SK-N-SH (cell line): ENCODE data around the gene RAB27B. TPM values are rescaled to one million over a fixed set of nuclear protein-coding genes. Genes with fewer than 3 reads are reported as not detected.

Experiments
- CTCF ChIA-PET: fragments of 300-600, 350-600 bp; formaldehyde crosslinking; extraction: SDS; loops from one replicate; lab custom pipeline; 2021; lab: Yijun Ruan, JAX
- POLR2A ChIA-PET: fragments of 350-600 bp; sonication (Branson Sonifier 250); formaldehyde crosslinking; extraction: SDS; loops from one replicate; lab custom pipeline; 2020; ENCODE audit warnings: antibody characterized with exemption, inconsistent platforms; lab: Yijun Ruan, JAX
- DNase-seq: peaks from one replicate; pipeline ENCODE4 v3.0.0; 2012
- H2AFZ ChIP-seq: fragments of 200-600 bp; sonication (generic); 2 replicates; pipeline ENCODE4 v1.8.1; 2016; ENCODE audit warnings: antibody characterized with exemption, mild to moderate bottlenecking, low read depth
- H3F3A ChIP-seq: fragments of 200-600 bp; sonication (generic); replicated peaks from 2 replicates; pipeline ENCODE3; 2016; ENCODE audit warnings: antibody characterized with exemption, mild to moderate bottlenecking; ENCODE audit not compliant: insufficient read depth
- H3K27ac ChIP-seq, 2 experiments: fragments of 200-500 bp in 1 of 2; fragments of 200-600 bp in 1 of 2; sonication (Bioruptor generic) in 1 of 2; sonication (generic), shearing (Covaris generic) in 1 of 2; 2 replicates each; pipeline versions ENCODE4 v1.5.1 to v1.6.1; 2014 to 2016; ENCODE audit warnings: low read depth in 2 of 2, inconsistent platforms in 1 of 2, low read length in 1 of 2, mild to moderate bottlenecking in 1 of 2, mixed read lengths in 1 of 2
- H3K27me3 ChIP-seq: fragments of 200-600 bp; sonication (generic), shearing (Covaris generic); 2 replicates; pipeline ENCODE4 v1.6.1; 2016; ENCODE audit warnings: mixed run types; ENCODE audit not compliant: insufficient read depth
- H3K36me3 ChIP-seq, 2 experiments: fragments of 200-500 bp in 1 of 2; fragments of 200-600 bp in 1 of 2; sonication (Bioruptor generic) in 1 of 2; sonication (generic) in 1 of 2; replicated peaks in 1 of 2; 2 replicates each; pipeline versions ENCODE3 to v1.5.1; 2014 to 2016; ENCODE audit warnings: low read length in 1 of 2, mild to moderate bottlenecking in 1 of 2; ENCODE audit not compliant: insufficient read depth in 2 of 2, control insufficient read depth in 1 of 2
- H3K4me1 ChIP-seq, 2 experiments: fragments of 200-500 bp in 1 of 2; fragments of 200-600 bp in 1 of 2; sonication (Bioruptor generic) in 1 of 2; sonication (generic), shearing (Covaris generic) in 1 of 2; 2 replicates each; pipeline versions ENCODE4 v1.5.1 to v1.6.1; 2014 to 2016; ENCODE audit warnings: low read depth in 1 of 2, low read length in 1 of 2, mixed run types in 1 of 2; ENCODE audit not compliant: insufficient read depth in 2 of 2, control insufficient read depth in 1 of 2
- H3K4me2 ChIP-seq: fragments of 200-600 bp; sonication (generic), shearing (Covaris generic); 2 replicates; pipeline ENCODE4 v1.6.1; 2017; ENCODE audit warnings: mixed run types
- H3K4me3 ChIP-seq, 2 experiments: fragments of 200-500 bp in 1 of 2; fragments of 200-600 bp in 1 of 2; sonication (Bioruptor generic) in 1 of 2; sonication (generic), shearing (Covaris generic) in 1 of 2; 2 replicates each; pipeline versions ENCODE4 v1.5.1 to v1.8.1; 2014 to 2016; ENCODE audit warnings: low read depth in 2 of 2, inconsistent platforms in 1 of 2, low read length in 1 of 2, mild to moderate bottlenecking in 1 of 2, mixed read lengths in 1 of 2, moderate library complexity in 1 of 2
- H3K79me2 ChIP-seq: fragments of 200-600 bp; sonication (generic); 2 replicates; pipeline ENCODE4 v1.8.1; 2017; ENCODE audit warnings: mild to moderate bottlenecking; ENCODE audit not compliant: insufficient read depth
- H3K9ac ChIP-seq: fragments of 200-600 bp; sonication (generic); 2 replicates; pipeline ENCODE4 v1.6.1; 2017; ENCODE audit warnings: mixed run types
- H3K9me2 ChIP-seq: fragments of 200-600 bp; sonication (generic); 2 replicates; pipeline ENCODE4 v1.6.1; 2017; ENCODE audit warnings: mixed run types
- H3K9me3 ChIP-seq: fragments of 200-600 bp; sonication (generic); 2 replicates; pipeline ENCODE4 v1.6.1; 2017; ENCODE audit warnings: mixed run types, mild to moderate bottlenecking, moderate library complexity
- H4K20me1 ChIP-seq: fragments of 200-600 bp; sonication (generic); 2 replicates; pipeline ENCODE4 v1.6.1; 2017; ENCODE audit warnings: mild to moderate bottlenecking, mixed run types; ENCODE audit not compliant: insufficient read depth
- CHD2 ChIP-seq: fragments of 150-350 bp; IDR thresholded peaks from 2 replicates; pipeline ENCODE4 v1.6.1; 2018; ENCODE audit warnings: low read length; ENCODE audit not compliant: partially characterized antibody
- EZH2phosphoT487 ChIP-seq: fragments of 200-600 bp; sonication (generic); IDR thresholded peaks from 2 replicates; pipeline ENCODE4 v1.6.1; 2017; ENCODE audit warnings: low read depth, mixed run types, mild to moderate bottlenecking, antibody characterized with exemption, moderate library complexity, borderline replicate concordance
- FOSL2 ChIP-seq: IDR thresholded peaks from 2 replicates; pipeline ENCODE4 v1.4.0; 2012; ENCODE audit warnings: low read depth, mild to moderate bottlenecking, moderate library complexity, borderline replicate concordance
- FOXJ3 ChIP-seq: sonication (generic); formaldehyde crosslinking; IDR thresholded peaks from 2 replicates; pipeline ENCODE4 v1.5.1; 2020; ENCODE audit warnings: mild to moderate bottlenecking, missing genetic modification reagents
- JUND ChIP-seq: IDR thresholded peaks from 2 replicates; pipeline ENCODE4 v1.4.0; 2012
- MXI1 ChIP-seq: IDR thresholded peaks from 2 replicates; pipeline ENCODE4 v1.6.1; 2012; ENCODE audit warnings: mild to moderate bottlenecking, low read depth, low read length, improper control_type of control experiment
- NFIC ChIP-seq: IDR thresholded peaks from 2 replicates; pipeline ENCODE4 v1.4.0; 2012; ENCODE audit warnings: borderline replicate concordance
- RXRA ChIP-seq: IDR thresholded peaks from 2 replicates; pipeline ENCODE4 v1.4.0; 2012; ENCODE audit warnings: low read depth, mild to moderate bottlenecking, borderline replicate concordance
- SMC3 ChIP-seq: IDR thresholded peaks from 2 replicates; pipeline ENCODE4 v1.6.1; 2012; ENCODE audit warnings: low read depth, low read length, improper control_type of control experiment
- WGBS: methylation state at CpG from one replicate; pipeline ENCODE4 v1.1.6; 2017; ENCODE audit warnings: low lambda C conversion rate; 5-methylcytosine and 5-hydroxymethylcytosine counted together
- polyA plus RNA-seq, 3 experiments: library from polyadenylated mRNA; depleted of rRNA; stranded (reverse); fragments of >200 nt; gene quantifications; 2 replicates each; pipeline ENCODE4 v1.2.3, GENCODE V29; 2012
- TF ChIP-seq, protein P1 (sequence below): IDR thresholded peaks from 2 replicates; pipeline ENCODE4 v1.6.1; 2012; ENCODE audit warnings: mild to moderate bottlenecking, low read depth, low read length, moderate library complexity
- TF ChIP-seq, protein P2 (sequence below): fragments of 150-350 bp; IDR thresholded peaks from 2 replicates; pipeline ENCODE4 v1.6.1; 2016; ENCODE audit warnings: mild to moderate bottlenecking, low read depth, low read length
- TF ChIP-seq, protein P3 (sequence below): IDR thresholded peaks from 2 replicates; pipeline ENCODE4 v1.4.0; 2012; ENCODE audit warnings: low read depth
- TF ChIP-seq, protein P4 (sequence below): IDR thresholded peaks from 2 replicates; pipeline ENCODE4; 2012

RAB27B gene
- polyA plus RNA-seq, 1 of the 3 experiments (the other 2 are of a cell fraction), result 0.56 TPM

DNA sequence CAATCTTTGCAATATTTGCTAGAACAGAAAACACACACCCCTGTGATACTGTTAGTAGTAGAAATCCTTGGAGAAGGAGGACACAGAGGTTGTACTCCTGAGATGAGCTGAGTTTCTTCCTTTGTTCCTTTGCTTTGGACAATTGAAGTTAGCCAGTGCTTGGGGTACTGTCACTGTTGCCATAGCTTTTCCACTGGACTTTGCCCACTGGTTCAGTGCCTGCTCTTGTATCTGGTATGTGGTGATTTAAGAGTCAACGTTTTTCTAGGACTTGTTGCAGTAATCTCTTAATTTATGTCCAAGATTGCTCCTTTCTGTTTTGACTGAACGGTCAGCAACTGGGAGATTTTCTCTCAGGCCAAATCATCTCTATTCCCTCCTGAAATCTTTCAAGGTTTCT is 26.1 kb upstream of the RAB27B start (continued):
- TF ChIP-seq, protein P1, sequence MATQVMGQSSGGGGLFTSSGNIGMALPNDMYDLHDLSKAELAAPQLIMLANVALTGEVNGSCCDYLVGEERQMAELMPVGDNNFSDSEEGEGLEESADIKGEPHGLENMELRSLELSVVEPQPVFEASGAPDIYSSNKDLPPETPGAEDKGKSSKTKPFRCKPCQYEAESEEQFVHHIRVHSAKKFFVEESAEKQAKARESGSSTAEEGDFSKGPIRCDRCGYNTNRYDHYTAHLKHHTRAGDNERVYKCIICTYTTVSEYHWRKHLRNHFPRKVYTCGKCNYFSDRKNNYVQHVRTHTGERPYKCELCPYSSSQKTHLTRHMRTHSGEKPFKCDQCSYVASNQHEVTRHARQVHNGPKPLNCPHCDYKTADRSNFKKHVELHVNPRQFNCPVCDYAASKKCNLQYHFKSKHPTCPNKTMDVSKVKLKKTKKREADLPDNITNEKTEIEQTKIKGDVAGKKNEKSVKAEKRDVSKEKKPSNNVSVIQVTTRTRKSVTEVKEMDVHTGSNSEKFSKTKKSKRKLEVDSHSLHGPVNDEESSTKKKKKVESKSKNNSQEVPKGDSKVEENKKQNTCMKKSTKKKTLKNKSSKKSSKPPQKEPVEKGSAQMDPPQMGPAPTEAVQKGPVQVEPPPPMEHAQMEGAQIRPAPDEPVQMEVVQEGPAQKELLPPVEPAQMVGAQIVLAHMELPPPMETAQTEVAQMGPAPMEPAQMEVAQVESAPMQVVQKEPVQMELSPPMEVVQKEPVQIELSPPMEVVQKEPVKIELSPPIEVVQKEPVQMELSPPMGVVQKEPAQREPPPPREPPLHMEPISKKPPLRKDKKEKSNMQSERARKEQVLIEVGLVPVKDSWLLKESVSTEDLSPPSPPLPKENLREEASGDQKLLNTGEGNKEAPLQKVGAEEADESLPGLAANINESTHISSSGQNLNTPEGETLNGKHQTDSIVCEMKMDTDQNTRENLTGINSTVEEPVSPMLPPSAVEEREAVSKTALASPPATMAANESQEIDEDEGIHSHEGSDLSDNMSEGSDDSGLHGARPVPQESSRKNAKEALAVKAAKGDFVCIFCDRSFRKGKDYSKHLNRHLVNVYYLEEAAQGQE, result no peak
- TF ChIP-seq EZH2phosphoT487, result no peak
- TF ChIP-seq RXRA, result no peak
- TF ChIP-seq CHD2, result no peak
- TF ChIP-seq NFIC, result no peak
- TF ChIP-seq, all 33 proteins: peak for 0

DNA sequence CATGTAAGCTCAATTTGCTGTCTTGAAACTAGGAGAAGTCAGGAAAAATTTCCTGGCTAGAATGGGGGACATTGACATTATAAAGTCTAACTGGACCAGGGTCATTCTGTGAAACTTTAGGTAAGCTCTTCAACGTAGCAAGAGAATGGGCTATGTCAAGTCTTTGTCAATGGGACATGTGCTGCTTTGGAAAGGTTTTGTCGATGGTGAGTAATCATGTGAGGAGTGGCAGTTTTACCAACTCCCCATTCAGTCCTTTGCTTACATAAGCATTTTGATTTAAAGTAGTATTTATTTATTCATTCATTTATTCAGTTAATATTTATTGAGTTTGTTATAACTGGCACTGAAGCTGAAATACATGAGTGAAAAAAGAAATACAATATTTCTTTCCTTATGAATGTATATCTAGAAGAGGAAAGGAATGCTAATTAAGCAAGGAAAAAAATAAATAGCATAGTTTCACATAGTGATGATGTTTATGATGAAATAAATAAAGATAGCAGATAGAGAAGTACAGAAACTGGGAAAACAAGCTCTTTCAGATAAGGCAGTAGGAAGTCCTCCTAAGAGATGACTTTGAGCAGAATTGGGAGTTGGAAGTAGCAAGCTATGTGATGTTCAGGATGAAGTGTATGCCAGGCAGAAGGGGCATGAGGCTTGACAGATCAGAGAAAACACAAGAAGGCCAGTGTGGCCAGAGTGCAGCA is 25.4 kb upstream of the RAB27B start:
- peaks cover 21% of the 10 kb centered on the region for H3F3A ChIP-seq
- no peaks in the 10 kb centered on the region for H4K20me1 ChIP-seq
- H3K4me2 ChIP-seq, result no peak overlapping the region
- no peak overlapping the region for H2AFZ ChIP-seq
- no peak for TF ChIP-seq MXI1
- no peak for TF ChIP-seq SMC3
- TF ChIP-seq, protein P2, sequence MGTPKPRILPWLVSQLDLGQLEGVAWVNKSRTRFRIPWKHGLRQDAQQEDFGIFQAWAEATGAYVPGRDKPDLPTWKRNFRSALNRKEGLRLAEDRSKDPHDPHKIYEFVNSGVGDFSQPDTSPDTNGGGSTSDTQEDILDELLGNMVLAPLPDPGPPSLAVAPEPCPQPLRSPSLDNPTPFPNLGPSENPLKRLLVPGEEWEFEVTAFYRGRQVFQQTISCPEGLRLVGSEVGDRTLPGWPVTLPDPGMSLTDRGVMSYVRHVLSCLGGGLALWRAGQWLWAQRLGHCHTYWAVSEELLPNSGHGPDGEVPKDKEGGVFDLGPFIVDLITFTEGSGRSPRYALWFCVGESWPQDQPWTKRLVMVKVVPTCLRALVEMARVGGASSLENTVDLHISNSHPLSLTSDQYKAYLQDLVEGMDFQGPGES, result no peak
- TF ChIP-seq FOXJ3 (CRISPR knock-in tag), result no peak
- TF ChIP-seq, protein P3, sequence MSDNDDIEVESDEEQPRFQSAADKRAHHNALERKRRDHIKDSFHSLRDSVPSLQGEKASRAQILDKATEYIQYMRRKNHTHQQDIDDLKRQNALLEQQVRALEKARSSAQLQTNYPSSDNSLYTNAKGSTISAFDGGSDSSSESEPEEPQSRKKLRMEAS, result no peak
- TF ChIP-seq JUND, result no peak
- TF ChIP-seq FOSL2, result no peak
- TF ChIP-seq, protein P4, sequence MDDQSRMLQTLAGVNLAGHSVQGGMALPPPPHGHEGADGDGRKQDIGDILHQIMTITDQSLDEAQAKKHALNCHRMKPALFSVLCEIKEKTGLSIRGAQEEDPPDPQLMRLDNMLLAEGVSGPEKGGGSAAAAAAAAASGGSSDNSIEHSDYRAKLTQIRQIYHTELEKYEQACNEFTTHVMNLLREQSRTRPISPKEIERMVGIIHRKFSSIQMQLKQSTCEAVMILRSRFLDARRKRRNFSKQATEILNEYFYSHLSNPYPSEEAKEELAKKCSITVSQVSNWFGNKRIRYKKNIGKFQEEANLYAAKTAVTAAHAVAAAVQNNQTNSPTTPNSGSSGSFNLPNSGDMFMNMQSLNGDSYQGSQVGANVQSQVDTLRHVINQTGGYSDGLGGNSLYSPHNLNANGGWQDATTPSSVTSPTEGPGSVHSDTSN, result no peak
- TF ChIP-seq NFIC, result no peak
- H3K36me3 ChIP-seq, result no peaks in the 10 kb centered on the region
- H3K27me3 ChIP-seq, result no peaks in the 10 kb centered on the region
- 76% methylated on average over 2 of the region's 2 CpGs for WGBS
- POLR2A ChIA-PET, result no interaction called here
- no peaks in the 10 kb centered on the region for H3K79me2 ChIP-seq
- no peak overlapping the region for H3K9ac ChIP-seq
- no peak for DNase-seq
- no peak overlapping the region for H3K27ac ChIP-seq
- H3K4me1 ChIP-seq, result peaks cover 2 to 7% of the 10 kb centered on the region in 2 experiments
- H3K9me2 ChIP-seq, result no peaks in the 10 kb centered on the region
- CTCF ChIA-PET, result interaction anchor here (1.4 kb wide), 1 partner anchor 8 kb away, joined by 4 read pairs; no protein-coding TSS in a partner anchor
- no peaks in the 10 kb centered on the region for H3K9me3 ChIP-seq
- H3K4me3 ChIP-seq, result no peak overlapping the region
